ENCODE measurements around the gene CPSF2.

- TF ChIP-seq EP300 (IDR thresholded peaks at IDR 0.05; ENCODE audit: low read depth in 2 of 2, low read length in 2 of 2) (no peak), EP300 (CRISPR knock-in tag; IDR thresholded peaks at IDR 0.05; ENCODE audit: borderline replicate concordance) (no peak), POLR2AphosphoS5 (IDR thresholded peaks at IDR 0.05; ENCODE audit: low read depth, low read length) (no peak), ZNF629 (CRISPR knock-in tag; conservative IDR thresholded peaks at IDR 0.05) (no peak), PITX1 (CRISPR knock-in tag; IDR thresholded peaks at IDR 0.05) (no peak), ATF3 (CRISPR knock-in tag; IDR thresholded peaks at IDR 0.05) (no peak), ISL2 (CRISPR knock-in tag; IDR thresholded peaks at IDR 0.05) (no peak)
These were observed 13.5 kb downstream of the CPSF2 start for GRCh38 chr14:92135269-92135668.
